ENCODE measurements around the gene DIPK1C. TPM values are rescaled to one million over a fixed set of nuclear protein-coding genes. Genes with fewer than 3 reads are reported as not detected.

The DIPK1C gene
- total and polyA plus RNA-seq, 10 of the 15 experiments (the other 5 are each of a cell fraction or from before 2014, with no cell fraction given): not detected

DNA sequence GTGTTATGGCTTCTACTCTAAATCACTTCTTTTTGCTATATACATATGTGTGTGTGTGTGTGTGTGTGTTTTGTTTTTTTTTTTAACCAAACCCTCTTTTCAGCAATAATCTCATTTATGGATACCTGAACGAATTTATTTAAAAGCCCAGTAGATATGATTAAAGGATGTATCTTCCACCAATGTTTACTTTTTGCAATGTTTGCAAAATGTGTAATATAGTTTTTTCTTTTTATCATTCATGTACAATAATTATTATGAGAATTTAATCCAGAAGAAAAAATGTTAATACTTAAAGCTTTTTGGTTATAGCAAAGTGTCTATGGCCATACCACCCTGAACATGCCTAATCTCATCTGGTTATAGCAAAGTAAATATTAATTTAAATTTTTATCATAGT is 37.4 kb upstream of the DIPK1C start:
- WGBS (ENCODE audit: insufficient coverage, insufficient replicate concordance, low lambda C conversion rate, missing lambda C conversion rate): 0% methylated on average over 1 of the region's 1 CpG
- DNase-seq (ENCODE audit: low read depth, low spot score) (no peak), FAIRE-seq (no peak), ATAC-seq (no peak)
- Histone ChIP-seq H2AFZ (ENCODE audit: control insufficient read depth, low read depth, low read length) (no peak overlapping the region), H3K36me3 (ENCODE audit: control insufficient read depth in 2 of 2, insufficient read depth in 2 of 2, low read length in 1 of 2) (no peaks in the 10 kb centered on the region), H3K4me3 (no peak overlapping the region), H3K4me2 (ENCODE audit: control insufficient read depth, insufficient read depth) (no peak overlapping the region), H3K27me3 (replicated peaks in 1 of 2; ENCODE audit: control insufficient read depth in 2 of 2, insufficient read depth in 2 of 2, low read length in 1 of 2) (no peaks in the 10 kb centered on the region), H3K9me3 (replicated peaks; ENCODE audit: control insufficient read depth, insufficient read depth, low read length) (no peaks in the 10 kb centered on the region), H3K4me1 (ENCODE audit: control insufficient read depth, insufficient read depth, low read length) (peaks cover 18% of the 10 kb centered on the region), H3K79me2 (ENCODE audit: control insufficient read depth, insufficient read depth, low read length) (peaks cover 34% of the 10 kb centered on the region), H3K9ac (ENCODE audit: control insufficient read depth, insufficient read depth, low read length) (no peak overlapping the region), H4K20me1 (ENCODE audit: control insufficient read depth, insufficient read depth) (no peaks in the 10 kb centered on the region), H3K27ac (ENCODE audit: control insufficient read depth, insufficient read depth) (no peak overlapping the region)
- in situ Hi-C loops (cut with MboI) (no loop called here), intact Hi-C loops (cut with micrococcal nuclease; ENCODE audit: unreplicated experiment) (loop anchor here (10.0 kb wide), 1 partner anchor 2000 kb away; the partner anchor contains the start of gene ZNF516)
- CTCF ChIA-PET: interaction anchor here (0.7 to 5.9 kb wide), 5 partner anchors 10 to 285 kb away, joined by 3 to 92 read pairs (median 9); no protein-coding TSS in a partner anchor
- TF ChIP-seq BCL11A (IDR thresholded peaks at IDR 0.05; ENCODE audit: low read depth, low read length): no peak
- TF ChIP-seq SIX5 (IDR thresholded peaks at IDR 0.05; ENCODE audit: low read depth, low read length, severe bottlenecking): no peak
- TF ChIP-seq, protein P1, sequence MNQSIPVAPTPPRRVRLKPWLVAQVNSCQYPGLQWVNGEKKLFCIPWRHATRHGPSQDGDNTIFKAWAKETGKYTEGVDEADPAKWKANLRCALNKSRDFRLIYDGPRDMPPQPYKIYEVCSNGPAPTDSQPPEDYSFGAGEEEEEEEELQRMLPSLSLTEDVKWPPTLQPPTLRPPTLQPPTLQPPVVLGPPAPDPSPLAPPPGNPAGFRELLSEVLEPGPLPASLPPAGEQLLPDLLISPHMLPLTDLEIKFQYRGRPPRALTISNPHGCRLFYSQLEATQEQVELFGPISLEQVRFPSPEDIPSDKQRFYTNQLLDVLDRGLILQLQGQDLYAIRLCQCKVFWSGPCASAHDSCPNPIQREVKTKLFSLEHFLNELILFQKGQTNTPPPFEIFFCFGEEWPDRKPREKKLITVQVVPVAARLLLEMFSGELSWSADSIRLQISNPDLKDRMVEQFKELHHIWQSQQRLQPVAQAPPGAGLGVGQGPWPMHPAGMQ (IDR thresholded peaks at IDR 0.05; ENCODE audit: borderline replicate concordance): no peak
- TF ChIP-seq CBX5 (IDR thresholded peaks at IDR 0.05; ENCODE audit: low read depth): no peak
- TF ChIP-seq SMAD1 (IDR thresholded peaks at IDR 0.05; ENCODE audit: low read depth, partially characterized antibody): no peak
- no peak for TF ChIP-seq ZNF687 (IDR thresholded peaks at IDR 0.05)
- no peak for TF ChIP-seq MLLT1 (IDR thresholded peaks at IDR 0.05)
- TF ChIP-seq PKNOX1 (IDR thresholded peaks at IDR 0.05): no peak
- TF ChIP-seq SREBF2 (IDR thresholded peaks at IDR 0.05; ENCODE audit: low read length): no peak
- TF ChIP-seq KDM1A (IDR thresholded peaks at IDR 0.05; ENCODE audit: borderline replicate concordance): no peak
- TF ChIP-seq SREBF1 (IDR thresholded peaks at IDR 0.05; ENCODE audit: low read length): no peak
- BruUV-seq (replicated peaks): no TSS peak
- RAD21 ChIA-PET (ENCODE audit: unreplicated experiment): no interaction called here
- SMC1A ChIA-PET (ENCODE audit: uncharacterized antibody, unreplicated experiment): interaction anchor here (1.9 kb wide), 1 partner anchor 57 kb away, joined by 9 read pairs; no protein-coding TSS in a partner anchor
- POLR2A ChIA-PET: interaction anchor here (0.8 to 1.6 kb wide), 2 partner anchors 101 to 120 kb away, joined by 3 read pairs; no protein-coding TSS in a partner anchor
